WTC11 (cell line): ENCODE data around the gene USP28. TPM values are rescaled to one million over a fixed set of nuclear protein-coding genes. Genes with fewer than 3 reads are reported as not detected.

Source experiments
- ATAC-seq: fragments of 200-7000 bp; cut with Tn5 transposase; 2 replicates; pipeline ENCODE4 v1.10.0; 2021; ENCODE audit warnings: mild to moderate bottlenecking, moderate library complexity
- CTCF ChIA-PET: fragments of 300-600 bp; sonication (Branson Sonifier 250); formaldehyde crosslinking; loops from one replicate; lab custom pipeline; 2021; ENCODE audit warnings: antibody characterized with exemption; lab: Charles Lee
- POLR2A ChIA-PET: fragments of 350-600 bp; sonication (Branson Sonifier 250); formaldehyde crosslinking; loops from one replicate; lab custom pipeline; 2021; ENCODE audit warnings: antibody characterized with exemption; lab: Charles Lee
- DNase-seq: peaks from one replicate; pipeline ENCODE4 v3.0.0; 2021; ENCODE audit warnings: low spot score
- H3K27ac Mint-ChIP-seq: 2 replicates; pipeline ENCODE4 v1.8.0; 2021; ENCODE audit warnings: mixed read lengths
- H3K27me3 Mint-ChIP-seq: 2 replicates; pipeline ENCODE4 v1.8.0; 2021; ENCODE audit warnings: low read depth, mild to moderate bottlenecking, moderate library complexity, mixed read lengths
- H3K36me3 Mint-ChIP-seq: 2 replicates; pipeline ENCODE4 v1.8.0; 2021; ENCODE audit warnings: mixed read lengths
- H3K4me1 Mint-ChIP-seq: 2 replicates; pipeline ENCODE4 v1.8.0; 2022; ENCODE audit warnings: mixed read lengths
- H3K4me3 Mint-ChIP-seq: 2 replicates; pipeline ENCODE4 v1.8.0; 2021; ENCODE audit warnings: mild to moderate bottlenecking, moderate library complexity, mixed read lengths
- H3K9me3 Mint-ChIP-seq: 2 replicates; pipeline ENCODE4 v1.8.0; 2021; ENCODE audit warnings: mixed read lengths
- CREB1 ChIP-seq: sonication (generic); formaldehyde crosslinking; IDR thresholded peaks from 2 replicates; pipeline ENCODE4 v1.8.0; 2023; ENCODE audit warnings: mild to moderate bottlenecking, missing genetic modification reagents
- E2F4 ChIP-seq: sonication (generic); formaldehyde crosslinking; IDR thresholded peaks from 2 replicates; pipeline ENCODE4 v1.8.1; 2022; ENCODE audit warnings: low read depth, mild to moderate bottlenecking, moderate library complexity, missing genetic modification reagents, borderline replicate concordance
- EMX1 ChIP-seq: fragments of 250-450 bp; sonication (Bioruptor Pico); IDR thresholded peaks from 2 replicates; pipeline ENCODE4 v1.8.0; 2021; ENCODE audit warnings: mild to moderate bottlenecking
- ETV6 ChIP-seq: sonication (generic); formaldehyde crosslinking; IDR thresholded peaks from 2 replicates; pipeline ENCODE4 v1.8.1; 2022; ENCODE audit warnings: mild to moderate bottlenecking, missing genetic modification reagents
- HMGA2 ChIP-seq: fragments of 250-450 bp; sonication (Bioruptor Pico); IDR thresholded peaks from 2 replicates; pipeline ENCODE4 v1.4.0; 2021; ENCODE audit warnings: mild to moderate bottlenecking, moderate library complexity
- HMGXB4 ChIP-seq: sonication (generic); formaldehyde crosslinking; IDR thresholded peaks from 2 replicates; pipeline ENCODE4 v1.8.1; 2023; ENCODE audit warnings: mild to moderate bottlenecking, moderate library complexity, missing genetic modification reagents
- IRF1 ChIP-seq: sonication (generic); formaldehyde crosslinking; IDR thresholded peaks from 2 replicates; pipeline ENCODE4 v1.8.0; 2023; ENCODE audit warnings: missing genetic modification reagents
- MAX ChIP-seq: sonication (generic); formaldehyde crosslinking; IDR thresholded peaks from 2 replicates; pipeline ENCODE4 v1.8.0; 2022; ENCODE audit warnings: mild to moderate bottlenecking, missing genetic modification reagents
- MXD4 ChIP-seq: fragments of 250-450 bp; sonication (Bioruptor Pico); IDR thresholded peaks from 2 replicates; pipeline ENCODE4 v1.8.0; 2021; ENCODE audit warnings: mild to moderate bottlenecking, moderate library complexity, borderline replicate concordance
- NFE2L1 ChIP-seq: sonication (generic); formaldehyde crosslinking; IDR thresholded peaks from 2 replicates; pipeline ENCODE4 v1.8.1; 2023; ENCODE audit warnings: missing genetic modification reagents
- NR2C2 ChIP-seq: sonication (generic); formaldehyde crosslinking; IDR thresholded peaks from 2 replicates; pipeline ENCODE4 v1.8.0; 2022; ENCODE audit warnings: mild to moderate bottlenecking, missing genetic modification reagents
- PRDM15 ChIP-seq: sonication (generic); formaldehyde crosslinking; IDR thresholded peaks from 2 replicates; pipeline ENCODE4 v1.8.0; 2022; ENCODE audit warnings: missing genetic modification reagents
- SMAD4 ChIP-seq: sonication (generic); formaldehyde crosslinking; IDR thresholded peaks from 2 replicates; pipeline ENCODE4 v1.8.0; 2022; ENCODE audit warnings: mild to moderate bottlenecking, missing genetic modification reagents
- SP1 ChIP-seq: sonication (generic); formaldehyde crosslinking; conservative IDR thresholded peaks from 2 replicates; pipeline ENCODE4 v1.8.1; 2022; ENCODE audit warnings: missing genetic modification reagents
- USF1 ChIP-seq: sonication (generic); formaldehyde crosslinking; IDR thresholded peaks from 2 replicates; pipeline ENCODE4 v1.8.0; 2022; ENCODE audit warnings: mild to moderate bottlenecking, missing genetic modification reagents
- ZNF317 ChIP-seq: sonication (generic); formaldehyde crosslinking; IDR thresholded peaks from 2 replicates; pipeline ENCODE4 v1.8.1; 2023; ENCODE audit warnings: low read depth, mild to moderate bottlenecking, moderate library complexity, missing genetic modification reagents, borderline replicate concordance
- ZNF396 ChIP-seq: fragments of 250-450 bp; sonication (Bioruptor Pico); IDR thresholded peaks from 2 replicates; pipeline ENCODE4 v1.8.0; 2021; ENCODE audit warnings: mild to moderate bottlenecking, moderate library complexity, borderline replicate concordance
- total RNA-seq: library from RNA; stranded (reverse); gene quantifications from 3 replicates; pipeline ENCODE4 v1.2.3, GENCODE V29; 2021

The USP28 gene
- total RNA-seq, 1 experiment from 2014 or later, result 129 TPM

GRCh38 chr11:113773416-113774173, 101.8 kb downstream of the USP28 start, which contains the start of gene ZW10 (continued):
- TF ChIP-seq ETV6 (peak; percentile 77; the same call in 1 of the 2 replicates), MAX (peak; percentile 69), ZNF396 (CRISPR knock-in tag) (no peak), SMAD4 (CRISPR knock-in tag) (no peak), SP1 (CRISPR knock-in tag) (peak; percentile 73), E2F4 (no peak), MXD4 (no peak), PRDM15 (0 out of 2 replicates have a peak, but pooled peaks have one; percentile 26), HMGA2 (CRISPR knock-in tag) (no peak), ZNF317 (CRISPR knock-in tag) (no peak), EMX1 (no peak), HMGXB4 (CRISPR knock-in tag) (peak; percentile 95), NR2C2 (CRISPR knock-in tag) (no peak), NFE2L1 (no peak), IRF1 (CRISPR knock-in tag) (no peak)
- TF ChIP-seq, all 79 proteins: peak for 18

- Mint-ChIP-seq H3K36me3 (peaks cover 11% of the 10 kb centered on the region), H3K4me3 (peak overlapping the region; percentile 100), H3K4me1 (peaks cover 10% of the 10 kb centered on the region), H3K27me3 (peaks cover 15% of the 10 kb centered on the region)
- POLR2A ChIA-PET, result no interaction called here
- peak; percentile 67 for ATAC-seq
- TF ChIP-seq CREB1 (CRISPR knock-in tag), result no peak
- 0 out of 2 replicates have a peak, but pooled peaks have one; percentile 13 for TF ChIP-seq USF1 (CRISPR knock-in tag)
- TF ChIP-seq, all 79 proteins: peak for 1
- H3K27ac Mint-ChIP-seq, result peak overlapping the region; percentile 90
- peak; percentile 23 for DNase-seq
- H3K9me3 Mint-ChIP-seq, result no peaks in the 10 kb centered on the region
- CTCF ChIA-PET, result interaction anchor here (0.6 to 2.2 kb wide), 27 partner anchors 8 to 477 kb away, joined by 3 to 11 read pairs (median 4); partner anchors contain the start of gene HTR3A
These were observed 102.3 kb downstream of the USP28 start for GRCh38 chr11:113773092-113773415.
